H9 (cell line): ENCODE results near the gene ESRP2. TPM values are rescaled to one million over a fixed set of nuclear protein-coding genes. Genes with fewer than 3 reads are reported as not detected.

ENCODE experiments used
- DNase-seq: peaks from one replicate; pipeline ENCODE4 v3.0.0-alpha.2; 2017
- H2AFZ ChIP-seq: one replicate; pipeline ENCODE4 v1.6.1; 2013; ENCODE audit warnings: mild to moderate bottlenecking, low read length, control low read depth, moderate library complexity
- H2AK5ac ChIP-seq: 2 replicates; pipeline ENCODE4 v1.6.1; 2013; ENCODE audit warnings: low read length, control low read depth, mixed read lengths; ENCODE audit not compliant: insufficient read length
- H2BK120ac ChIP-seq: one replicate; pipeline ENCODE4 v1.6.1; 2013; ENCODE audit warnings: low read depth, mild to moderate bottlenecking, low read length, control low read depth, inconsistent platforms; ENCODE audit not compliant: poor library complexity, severe bottlenecking
- H2BK12ac ChIP-seq: 2 replicates; pipeline ENCODE4 v1.6.1; 2013; ENCODE audit warnings: low read length, control low read depth, mixed read lengths, low read depth; ENCODE audit not compliant: insufficient read length
- H2BK15ac ChIP-seq: 2 replicates; pipeline ENCODE4 v1.6.1; 2013; ENCODE audit warnings: low read depth, low read length, control low read depth
- H2BK20ac ChIP-seq: one replicate; pipeline ENCODE4 v1.6.1; 2013; ENCODE audit warnings: low read depth, mild to moderate bottlenecking, low read length, control low read depth, inconsistent platforms; ENCODE audit not compliant: poor library complexity, severe bottlenecking
- H2BK5ac ChIP-seq: 2 replicates; pipeline ENCODE4 v1.6.1; 2013; ENCODE audit warnings: low read length, control low read depth, mixed read lengths; ENCODE audit not compliant: insufficient read length
- H3K14ac ChIP-seq: 2 replicates; pipeline ENCODE4 v1.6.1; 2013; ENCODE audit warnings: low read length, control low read depth; ENCODE audit not compliant: insufficient read depth
- H3K18ac ChIP-seq: 2 replicates; pipeline ENCODE4 v1.6.1; 2013; ENCODE audit warnings: low read depth, mild to moderate bottlenecking, mixed read lengths, low read length, control low read depth; ENCODE audit not compliant: insufficient read length
- H3K23ac ChIP-seq: 2 replicates; pipeline ENCODE4 v1.6.1; 2013; ENCODE audit warnings: low read length, control low read depth, mixed read lengths, low read depth; ENCODE audit not compliant: insufficient read length
- H3K23me2 ChIP-seq: 2 replicates; pipeline ENCODE4 v1.6.1; 2013; ENCODE audit warnings: low read depth, mild to moderate bottlenecking, mixed read lengths, low read length, control low read depth; ENCODE audit not compliant: insufficient read length, poor library complexity, severe bottlenecking
- H3K27ac ChIP-seq: 2 replicates; pipeline ENCODE4 v1.5.1; 2013; ENCODE audit warnings: low read length, control low read depth, mixed read lengths, low read depth; ENCODE audit not compliant: insufficient read length
- H3K27me3 ChIP-seq: 2 replicates; pipeline ENCODE4 v1.6.1; 2013; ENCODE audit warnings: low read length, control low read depth, inconsistent platforms; ENCODE audit not compliant: insufficient read depth
- H3K4ac ChIP-seq: 2 replicates; pipeline ENCODE4 v1.6.1; 2013; ENCODE audit warnings: low read depth, mild to moderate bottlenecking, control low read depth, inconsistent platforms, low read length, moderate library complexity
- H3K4me1 ChIP-seq: 2 replicates; pipeline ENCODE4 v1.6.1; 2013; ENCODE audit warnings: low read length, control low read depth, inconsistent platforms; ENCODE audit not compliant: insufficient read depth
- H3K4me2 ChIP-seq: 2 replicates; pipeline ENCODE4 v1.6.1; 2013; ENCODE audit warnings: low read length, control low read depth, mixed read lengths; ENCODE audit not compliant: insufficient read length, insufficient read depth
- H3K56ac ChIP-seq: 2 replicates; pipeline ENCODE4 v1.6.1; 2013; ENCODE audit warnings: low read depth, mild to moderate bottlenecking, mixed read lengths, low read length, control low read depth; ENCODE audit not compliant: insufficient read length
- H3K79me1 ChIP-seq: 2 replicates; pipeline ENCODE4 v1.6.1; 2013; ENCODE audit warnings: low read depth, mild to moderate bottlenecking, moderate library complexity, low read length, control low read depth, inconsistent platforms; ENCODE audit not compliant: insufficient read depth, poor library complexity, severe bottlenecking
- H3K79me2 ChIP-seq: 2 replicates; pipeline ENCODE4 v1.6.1; 2013; ENCODE audit warnings: low read length, control low read depth, inconsistent platforms; ENCODE audit not compliant: insufficient read depth
- H3K9ac ChIP-seq: 2 replicates; pipeline ENCODE4 v1.6.1; 2013; ENCODE audit warnings: low read length, control low read depth, mixed read lengths; ENCODE audit not compliant: insufficient read length; ENCODE audit errors: extremely low read depth
- H3K9me3 ChIP-seq: one replicate; pipeline ENCODE4 v1.6.1; 2013; ENCODE audit warnings: low read depth, low read length, inconsistent platforms; ENCODE audit not compliant: control insufficient read depth
- H3T11ph ChIP-seq: one replicate; pipeline ENCODE4 v1.6.1; 2013; ENCODE audit warnings: mild to moderate bottlenecking, low read length, control low read depth, inconsistent platforms
- H4K20me1 ChIP-seq: one replicate; pipeline ENCODE4 v1.6.1; 2013; ENCODE audit not compliant: control insufficient read depth, insufficient read length, insufficient read depth
- H4K5ac ChIP-seq: 2 replicates; pipeline ENCODE4 v1.6.1; 2013; ENCODE audit warnings: low read depth, mild to moderate bottlenecking, mixed read lengths, low read length, control low read depth; ENCODE audit not compliant: insufficient read length
- H4K8ac ChIP-seq: replicated peaks from 2 replicates; pipeline ENCODE4 v1.6.1; 2013; ENCODE audit warnings: low read length, control low read depth, mixed read lengths, low read depth; ENCODE audit not compliant: insufficient read length
- H4K91ac ChIP-seq: 2 replicates; pipeline ENCODE4 v1.6.1; 2013; ENCODE audit warnings: low read depth, mild to moderate bottlenecking, moderate library complexity, mixed read lengths, low read length, control low read depth; ENCODE audit not compliant: insufficient read length
- H3K27ac Mint-ChIP-seq, 3 experiments: 2 replicates in 2 of 3; 3 replicates in 1 of 3; pipeline ENCODE4 v1.8.0; 2020 to 2021; ENCODE audit warnings: mixed read lengths in 3 of 3, mild to moderate bottlenecking in 1 of 3, moderate library complexity in 1 of 3
- H3K27me3 Mint-ChIP-seq: 2 replicates; pipeline ENCODE4 v1.8.0; 2021; ENCODE audit warnings: low read depth, mild to moderate bottlenecking, moderate library complexity, mixed read lengths
- H3K36me3 Mint-ChIP-seq, 3 experiments: 2 replicates in 2 of 3; 3 replicates in 1 of 3; pipeline ENCODE4 v1.8.0; 2020 to 2021; ENCODE audit warnings: low read depth in 3 of 3, mixed read lengths in 3 of 3; ENCODE audit not compliant: insufficient read depth in 1 of 3
- H3K4me1 Mint-ChIP-seq, 2 experiments: 2 replicates each; pipeline ENCODE4 v1.8.0; 2020; ENCODE audit warnings: mixed read lengths in 2 of 2
- H3K4me3 Mint-ChIP-seq, 2 experiments: 2 replicates in 1 of 2; 3 replicates in 1 of 2; pipeline ENCODE4 v1.8.0; 2020 to 2021; ENCODE audit warnings: mild to moderate bottlenecking in 2 of 2, mixed read lengths in 2 of 2, moderate library complexity in 1 of 2
- H3K9me3 Mint-ChIP-seq, 2 experiments: 2 replicates in 1 of 2; 3 replicates in 1 of 2; pipeline ENCODE4 v1.8.0; 2020; ENCODE audit warnings: mild to moderate bottlenecking in 2 of 2, mixed read lengths in 2 of 2, moderate library complexity in 1 of 2
- WGBS: extraction: QIAGEN DNeasy Blood & Tissue Kit; methylation state at CpG from one replicate; pipeline ENCODE4 v1.1.7; 2013; ENCODE audit warnings: missing lambda C conversion rate, low lambda C conversion rate, mixed read lengths; ENCODE audit not compliant: insufficient read length; ENCODE audit errors: extremely low coverage; 5-methylcytosine and 5-hydroxymethylcytosine counted together
- total RNA-seq: library from RNA; stranded (reverse); gene quantifications from 2 replicates; pipeline ENCODE4 v1.2.1, GENCODE V29; 2021
- TF ChIP-seq, protein P1 (sequence below): fragments of 200-600 bp; sonication (generic); conservative IDR thresholded peaks from 3 replicates; pipeline ENCODE4 v1.8.0; 2021; ENCODE audit warnings: antibody characterized with exemption, mild to moderate bottlenecking

The ESRP2 gene
- total RNA-seq, 1 experiment from 2014 or later = 59.5 TPM

DNA sequence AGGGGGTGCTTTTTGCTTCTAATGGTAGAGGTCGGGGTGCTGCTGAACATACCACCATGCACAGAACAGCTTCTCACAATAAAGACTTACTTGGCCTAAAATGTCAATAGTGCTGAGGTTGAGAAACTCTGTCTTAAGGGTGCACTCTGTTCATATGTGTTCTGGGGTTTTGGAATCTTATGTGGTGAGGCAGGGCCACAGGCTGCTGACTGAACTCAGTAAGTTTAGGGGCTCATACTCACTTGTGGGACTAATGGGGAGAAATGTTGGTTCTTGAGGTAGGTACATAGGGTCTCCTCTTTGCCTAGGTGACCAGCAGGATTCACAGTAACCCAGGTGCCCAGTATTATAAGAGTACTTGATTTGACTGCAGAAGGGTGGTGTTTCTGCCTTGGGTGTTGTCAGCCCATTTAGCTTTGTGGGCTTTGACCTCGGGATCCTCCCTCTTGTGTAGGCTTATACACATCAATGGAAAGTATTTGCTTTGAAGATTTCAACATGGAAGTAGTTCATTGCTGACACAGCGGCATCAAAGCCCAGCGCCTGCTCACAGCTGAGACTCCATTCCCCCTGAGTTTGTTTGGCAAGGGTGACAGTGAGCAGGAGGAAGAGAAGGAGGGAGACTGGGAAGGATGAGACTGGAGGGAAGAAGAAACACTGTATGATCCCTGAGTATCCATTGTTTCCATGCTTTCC lies 45.6 kb upstream of the ESRP2 start:
- no peak overlapping the region for H4K5ac ChIP-seq

More for the DNA sequence above, 45.6 kb upstream of the ESRP2 start:
- Histone ChIP-seq H3K79me2 (no peaks in the 10 kb centered on the region), H2BK20ac (no peak overlapping the region), H3K27ac (no peak overlapping the region), H3K4me2 (no peak overlapping the region), H3K56ac (no peak overlapping the region), H3T11ph (no peak overlapping the region), H3K27me3 (no peaks in the 10 kb centered on the region), H2BK120ac (no peak overlapping the region), H3K9me3 (no peaks in the 10 kb centered on the region), H3K79me1 (no peaks in the 10 kb centered on the region), H2BK15ac (no peak overlapping the region), H3K23me2 (no peaks in the 10 kb centered on the region), H3K4ac (no peak overlapping the region), H3K23ac (no peak overlapping the region), H4K91ac (no peak overlapping the region), H4K8ac (no peak overlapping the region), H3K14ac (no peak overlapping the region), H2AK5ac (no peak overlapping the region), H3K18ac (no peak overlapping the region), H2BK5ac (no peak overlapping the region), H3K4me1 (no peaks in the 10 kb centered on the region), H2AFZ (no peak overlapping the region), H4K20me1 (no peaks in the 10 kb centered on the region), H3K9ac (no peak overlapping the region), H2BK12ac (no peak overlapping the region)
- peak overlapping the region in 1 of 3 experiments; percentile 71; a peak in 1 of 7 replicates for H3K27ac Mint-ChIP-seq
- peaks cover 4 to 25% (median 5%) of the 10 kb centered on the region in 3 experiments; a peak in 5 of 7 replicates for H3K36me3 Mint-ChIP-seq
- no CpG with 5 or more reads among the region's 4 CpGs for WGBS
- TF ChIP-seq, protein P1, sequence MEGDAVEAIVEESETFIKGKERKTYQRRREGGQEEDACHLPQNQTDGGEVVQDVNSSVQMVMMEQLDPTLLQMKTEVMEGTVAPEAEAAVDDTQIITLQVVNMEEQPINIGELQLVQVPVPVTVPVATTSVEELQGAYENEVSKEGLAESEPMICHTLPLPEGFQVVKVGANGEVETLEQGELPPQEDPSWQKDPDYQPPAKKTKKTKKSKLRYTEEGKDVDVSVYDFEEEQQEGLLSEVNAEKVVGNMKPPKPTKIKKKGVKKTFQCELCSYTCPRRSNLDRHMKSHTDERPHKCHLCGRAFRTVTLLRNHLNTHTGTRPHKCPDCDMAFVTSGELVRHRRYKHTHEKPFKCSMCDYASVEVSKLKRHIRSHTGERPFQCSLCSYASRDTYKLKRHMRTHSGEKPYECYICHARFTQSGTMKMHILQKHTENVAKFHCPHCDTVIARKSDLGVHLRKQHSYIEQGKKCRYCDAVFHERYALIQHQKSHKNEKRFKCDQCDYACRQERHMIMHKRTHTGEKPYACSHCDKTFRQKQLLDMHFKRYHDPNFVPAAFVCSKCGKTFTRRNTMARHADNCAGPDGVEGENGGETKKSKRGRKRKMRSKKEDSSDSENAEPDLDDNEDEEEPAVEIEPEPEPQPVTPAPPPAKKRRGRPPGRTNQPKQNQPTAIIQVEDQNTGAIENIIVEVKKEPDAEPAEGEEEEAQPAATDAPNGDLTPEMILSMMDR = no peak
- H3K4me3 Mint-ChIP-seq = no peak overlapping the region
- DNase-seq = no peak
- H3K4me1 Mint-ChIP-seq = peaks cover 0 to 2% of the 10 kb centered on the region in 2 experiments; a peak in 1 of 4 replicates
- H3K9me3 Mint-ChIP-seq = no peaks in the 10 kb centered on the region
- no peaks in the 10 kb centered on the region for H3K27me3 Mint-ChIP-seq
